ENCODE measurements around the gene DYNLL2.

DYNLL2 gene

GRCh38 chr17:58050966-58051365 is 32.3 kb upstream of the DYNLL2 start:
- ATAC-seq (ENCODE audit: low read depth): no peak
- no peak overlapping the region for H3K4me3 ChIP-seq (ENCODE audit: severe bottlenecking)
- DNase-seq (ENCODE audit: low spot score): no peak
- no peaks in the 10 kb centered on the region for H3K4me1 ChIP-seq (ENCODE audit: insufficient read depth, poor library complexity, severe bottlenecking)
- no peaks in the 10 kb centered on the region for H3K27me3 ChIP-seq (ENCODE audit: insufficient read depth, poor library complexity, severe bottlenecking)
- H3K9me3 ChIP-seq (ENCODE audit: severe bottlenecking): no peaks in the 10 kb centered on the region
- no peak for TF ChIP-seq CTCF (IDR thresholded peaks at IDR 0.05; ENCODE audit: poor library complexity, severe bottlenecking)
- H3K27ac ChIP-seq (ENCODE audit: poor library complexity, severe bottlenecking): no peak overlapping the region
- H3K36me3 ChIP-seq (ENCODE audit: low read depth): no peaks in the 10 kb centered on the region

GRCh38 chr17:58051468-58051867 is 31.8 kb upstream of the DYNLL2 start:
- Histone ChIP-seq H3K36me3 (ENCODE audit: low read depth) (no peaks in the 10 kb centered on the region), H3K27ac (ENCODE audit: poor library complexity, severe bottlenecking) (no peak overlapping the region), H3K4me3 (ENCODE audit: severe bottlenecking) (no peak overlapping the region), H3K27me3 (ENCODE audit: insufficient read depth, poor library complexity, severe bottlenecking) (no peaks in the 10 kb centered on the region), H3K9me3 (ENCODE audit: severe bottlenecking) (no peaks in the 10 kb centered on the region), H3K4me1 (ENCODE audit: insufficient read depth, poor library complexity, severe bottlenecking) (no peaks in the 10 kb centered on the region)
- DNase-seq (ENCODE audit: low spot score): no peak
- TF ChIP-seq CTCF (IDR thresholded peaks at IDR 0.05; ENCODE audit: poor library complexity, severe bottlenecking): no peak
- ATAC-seq (ENCODE audit: low read depth): no peak

- DNase-seq (ENCODE audit: low spot score): no peak
- Histone ChIP-seq H3K4me3 (ENCODE audit: severe bottlenecking) (no peak overlapping the region), H3K27ac (ENCODE audit: poor library complexity, severe bottlenecking) (no peak overlapping the region), H3K36me3 (ENCODE audit: low read depth) (no peaks in the 10 kb centered on the region), H3K27me3 (ENCODE audit: insufficient read depth, poor library complexity, severe bottlenecking) (no peaks in the 10 kb centered on the region), H3K9me3 (ENCODE audit: severe bottlenecking) (no peaks in the 10 kb centered on the region), H3K4me1 (ENCODE audit: insufficient read depth, poor library complexity, severe bottlenecking) (no peaks in the 10 kb centered on the region)
- TF ChIP-seq CTCF (IDR thresholded peaks at IDR 0.05; ENCODE audit: poor library complexity, severe bottlenecking): no peak
- ATAC-seq (ENCODE audit: low read depth): no peak
Measured at GRCh38 chr17:58052407-58052806, 30.8 kb upstream of the DYNLL2 start.

GRCh38 chr17:58052945-58053715 is 30.1 kb upstream of the DYNLL2 start:
- ATAC-seq (ENCODE audit: low read depth) (no peak), DNase-seq (ENCODE audit: low spot score) (no peak)
- no peaks in the 10 kb centered on the region for H3K27me3 ChIP-seq (ENCODE audit: insufficient read depth, poor library complexity, severe bottlenecking)
- no peak overlapping the region for H3K27ac ChIP-seq (ENCODE audit: poor library complexity, severe bottlenecking)
- H3K4me3 ChIP-seq (ENCODE audit: severe bottlenecking): no peak overlapping the region
- no peaks in the 10 kb centered on the region for H3K4me1 ChIP-seq (ENCODE audit: insufficient read depth, poor library complexity, severe bottlenecking)
- TF ChIP-seq CTCF (IDR thresholded peaks at IDR 0.05; ENCODE audit: poor library complexity, severe bottlenecking): no peak
- no peaks in the 10 kb centered on the region for H3K36me3 ChIP-seq (ENCODE audit: low read depth)
- no peaks in the 10 kb centered on the region for H3K9me3 ChIP-seq (ENCODE audit: severe bottlenecking)

GRCh38 chr17:58054641-58055040 is 28.6 kb upstream of the DYNLL2 start:
- ATAC-seq (ENCODE audit: low read depth) (no peak), DNase-seq (ENCODE audit: low spot score) (no peak)
- Histone ChIP-seq H3K4me3 (ENCODE audit: severe bottlenecking) (no peak overlapping the region), H3K27ac (ENCODE audit: poor library complexity, severe bottlenecking) (no peak overlapping the region), H3K4me1 (ENCODE audit: insufficient read depth, poor library complexity, severe bottlenecking) (no peaks in the 10 kb centered on the region), H3K36me3 (ENCODE audit: low read depth) (no peaks in the 10 kb centered on the region), H3K27me3 (ENCODE audit: insufficient read depth, poor library complexity, severe bottlenecking) (no peaks in the 10 kb centered on the region), H3K9me3 (ENCODE audit: severe bottlenecking) (no peaks in the 10 kb centered on the region)
- no peak for TF ChIP-seq CTCF (IDR thresholded peaks at IDR 0.05; ENCODE audit: poor library complexity, severe bottlenecking)
